Mesendoderm (in vitro differentiated cells): ENCODE results near the gene TOR4A.
A peak's percentile ranks its signal among the peaks of the same experiment; 100 is the strongest.

Experiments used
- DNase-seq: peaks from one replicate; pipeline ENCODE4 v3.0.0; 2013
- H2AK5ac ChIP-seq: 2 replicates; pipeline ENCODE4 v1.6.1; 2013; ENCODE audit warnings: low read length, inconsistent platforms
- H2BK120ac ChIP-seq: 2 replicates; pipeline ENCODE4 v1.6.1; 2013; ENCODE audit warnings: low read depth, mild to moderate bottlenecking, low read length, moderate library complexity, mixed read lengths
- H2BK15ac ChIP-seq: replicated peaks from 2 replicates; pipeline ENCODE4 v1.6.1; 2013; ENCODE audit warnings: low read depth, mild to moderate bottlenecking, moderate library complexity
- H2BK5ac ChIP-seq: 2 replicates; pipeline ENCODE4 v1.6.1; 2013; ENCODE audit warnings: low read length, inconsistent platforms
- H3K18ac ChIP-seq: 2 replicates; pipeline ENCODE4 v1.6.1; 2013; ENCODE audit warnings: mild to moderate bottlenecking, low read length, mixed read lengths
- H3K23ac ChIP-seq: one replicate; pipeline ENCODE4 v1.6.1; 2013; ENCODE audit warnings: low read length
- H3K27ac ChIP-seq: 2 replicates; pipeline ENCODE4 v1.5.1; 2013; ENCODE audit warnings: low read depth, mild to moderate bottlenecking, inconsistent platforms, low read length, moderate library complexity
- H3K27me3 ChIP-seq: 2 replicates; pipeline ENCODE4 v1.6.1; 2013; ENCODE audit warnings: low read length, control low read depth, mild to moderate bottlenecking, inconsistent platforms; ENCODE audit not compliant: insufficient read depth, poor library complexity
- H3K36me3 ChIP-seq: 2 replicates; pipeline ENCODE4 v1.6.1; 2013; ENCODE audit warnings: low read length, inconsistent platforms; ENCODE audit not compliant: control insufficient read depth, insufficient read depth
- H3K4ac ChIP-seq: one replicate; pipeline ENCODE4 v1.6.1; 2013; ENCODE audit warnings: low read depth, mild to moderate bottlenecking, low read length, moderate library complexity
- H3K4me1 ChIP-seq: 2 replicates; pipeline ENCODE4 v1.6.1; 2013; ENCODE audit warnings: low read depth, low read length, inconsistent platforms; ENCODE audit not compliant: control insufficient read depth
- H3K4me2 ChIP-seq: 2 replicates; pipeline ENCODE4 v1.6.1; 2013; ENCODE audit warnings: low read length
- H3K4me3 ChIP-seq: 2 replicates; pipeline ENCODE4 v1.5.1; 2013; ENCODE audit warnings: mild to moderate bottlenecking, low read length
- H3K56ac ChIP-seq: one replicate; pipeline ENCODE4 v1.6.1; 2013; ENCODE audit warnings: low read length
- H3K79me1 ChIP-seq: 2 replicates; pipeline ENCODE4 v1.6.1; 2013; ENCODE audit warnings: low read length, inconsistent platforms
- H3K79me2 ChIP-seq: 2 replicates; pipeline ENCODE4 v1.6.1; 2013; ENCODE audit warnings: mild to moderate bottlenecking, low read length; ENCODE audit not compliant: control insufficient read depth, insufficient read depth
- H3K9ac ChIP-seq: 2 replicates; pipeline ENCODE4 v1.6.1; 2013; ENCODE audit warnings: low read length, inconsistent platforms
- H4K5ac ChIP-seq: one replicate; pipeline ENCODE4 v1.6.1; 2013; ENCODE audit warnings: low read length
- H4K8ac ChIP-seq: one replicate; pipeline ENCODE4 v1.6.1; 2013; ENCODE audit warnings: low read depth, mild to moderate bottlenecking, control low read depth, low read length, moderate library complexity
- WGBS: extraction: QIAGEN DNeasy Blood & Tissue Kit; methylation state at CpG from one replicate; pipeline ENCODE4 v1.1.7; 2013; ENCODE audit warnings: low lambda C conversion rate, missing lambda C conversion rate; ENCODE audit not compliant: insufficient coverage; ENCODE audit errors: extremely low coverage; 5-methylcytosine and 5-hydroxymethylcytosine counted together

TOR4A gene

DNA sequence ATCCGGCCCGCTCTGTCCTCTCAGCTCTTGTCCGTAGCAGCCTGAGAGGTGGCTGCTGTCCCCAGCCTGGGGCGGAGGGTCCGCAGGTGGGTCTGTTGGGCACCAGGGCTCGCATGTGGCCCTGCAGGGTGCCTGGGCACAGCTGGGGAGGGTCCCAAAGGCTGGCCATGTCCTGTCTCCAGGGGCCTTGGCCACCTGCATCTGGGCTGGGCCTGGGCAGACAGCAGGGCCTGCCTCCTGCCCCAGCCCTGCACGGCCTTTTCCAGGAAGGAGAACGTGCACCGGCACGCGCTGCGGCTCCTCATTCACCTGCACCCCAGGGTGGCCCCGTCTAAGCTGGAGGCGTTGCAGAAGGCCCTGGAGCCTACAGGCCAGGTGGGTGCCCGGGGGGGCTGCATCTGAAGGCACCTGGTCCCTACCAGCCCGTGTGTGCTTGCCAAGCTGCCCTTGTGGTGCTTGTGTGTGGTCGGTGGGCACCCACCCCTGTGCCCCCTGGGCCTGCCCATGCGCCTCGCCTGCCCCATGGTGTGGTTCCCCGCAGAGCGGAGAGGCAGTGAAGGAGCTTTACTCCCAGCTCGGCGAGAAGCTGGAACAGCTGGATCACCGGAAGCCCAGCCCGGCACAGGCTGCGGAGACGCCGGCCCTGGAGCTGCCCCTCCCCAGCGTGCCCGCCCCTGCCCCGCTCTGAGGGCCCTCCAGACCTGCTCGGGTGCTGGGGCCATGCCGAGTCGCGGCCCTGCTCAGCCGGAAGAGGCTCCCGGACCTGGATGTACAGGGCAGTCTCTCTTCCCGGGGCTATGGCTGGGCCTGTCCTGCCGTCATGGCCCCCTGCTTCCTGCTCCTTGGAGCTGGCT lies 5.1 kb upstream of the TOR4A start:
- no CpG with 5 or more reads among the region's 39 CpGs for WGBS

DNA sequence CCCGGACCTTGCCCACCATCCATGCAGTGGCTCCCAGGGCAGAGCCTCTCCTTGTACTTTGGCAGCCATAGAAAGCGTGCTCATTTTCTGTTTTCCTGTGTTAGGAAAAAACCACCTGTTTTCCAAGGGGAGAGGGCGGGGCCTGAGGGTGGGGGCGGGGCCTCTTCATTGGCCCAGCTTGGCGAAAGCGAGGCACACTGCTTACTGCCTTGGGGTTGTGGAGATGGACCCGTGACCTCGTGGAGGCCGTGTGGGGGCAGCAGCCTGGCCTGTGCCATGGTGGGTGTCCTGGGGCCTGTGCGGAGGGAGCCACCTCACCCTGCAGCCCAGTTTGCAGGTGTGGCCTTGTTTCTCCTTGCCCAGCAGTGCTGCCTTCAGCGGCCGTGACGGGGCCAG lies 4.4 kb upstream of the TOR4A start:
- H3K18ac ChIP-seq: no peak overlapping the region
- H3K27me3 ChIP-seq: no peaks in the 10 kb centered on the region
- peaks cover 2% of the 10 kb centered on the region for H3K36me3 ChIP-seq
- H3K23ac ChIP-seq: no peak overlapping the region
- no peak for DNase-seq
- no peak overlapping the region for H2BK15ac ChIP-seq
- H3K4ac ChIP-seq: no peak overlapping the region
- H3K9ac ChIP-seq: no peak overlapping the region
- H4K5ac ChIP-seq: no peak overlapping the region
- no peak overlapping the region for H2AK5ac ChIP-seq
- H4K8ac ChIP-seq: no peak overlapping the region
- H3K4me1 ChIP-seq: peaks cover 7% of the 10 kb centered on the region
- no CpG with 5 or more reads among the region's 13 CpGs for WGBS
- peaks cover 5% of the 10 kb centered on the region for H3K79me1 ChIP-seq
- H3K4me2 ChIP-seq: no peak overlapping the region
- H3K4me3 ChIP-seq: no peak overlapping the region
- H2BK120ac ChIP-seq: no peak overlapping the region
- no peak overlapping the region for H3K56ac ChIP-seq
- no peaks in the 10 kb centered on the region for H3K79me2 ChIP-seq
- H2BK5ac ChIP-seq: no peak overlapping the region
- no peak overlapping the region for H3K27ac ChIP-seq

More for the DNA sequence above, 5.1 kb upstream of the TOR4A start:
- Histone ChIP-seq H3K79me2 (no peaks in the 10 kb centered on the region), H3K79me1 (peaks cover 5% of the 10 kb centered on the region), H3K4me1 (peaks cover 7% of the 10 kb centered on the region), H3K56ac (no peak overlapping the region), H4K5ac (no peak overlapping the region), H3K4me3 (no peak overlapping the region), H2BK120ac (no peak overlapping the region), H3K27me3 (no peaks in the 10 kb centered on the region), H3K36me3 (peaks cover 2% of the 10 kb centered on the region), H4K8ac (no peak overlapping the region), H2AK5ac (no peak overlapping the region), H3K9ac (no peak overlapping the region), H3K4me2 (no peak overlapping the region), H2BK5ac (no peak overlapping the region), H2BK15ac (no peak overlapping the region), H3K27ac (no peak overlapping the region), H3K4ac (no peak overlapping the region), H3K23ac (no peak overlapping the region), H3K18ac (no peak overlapping the region)
- DNase-seq: no peak

DNA sequence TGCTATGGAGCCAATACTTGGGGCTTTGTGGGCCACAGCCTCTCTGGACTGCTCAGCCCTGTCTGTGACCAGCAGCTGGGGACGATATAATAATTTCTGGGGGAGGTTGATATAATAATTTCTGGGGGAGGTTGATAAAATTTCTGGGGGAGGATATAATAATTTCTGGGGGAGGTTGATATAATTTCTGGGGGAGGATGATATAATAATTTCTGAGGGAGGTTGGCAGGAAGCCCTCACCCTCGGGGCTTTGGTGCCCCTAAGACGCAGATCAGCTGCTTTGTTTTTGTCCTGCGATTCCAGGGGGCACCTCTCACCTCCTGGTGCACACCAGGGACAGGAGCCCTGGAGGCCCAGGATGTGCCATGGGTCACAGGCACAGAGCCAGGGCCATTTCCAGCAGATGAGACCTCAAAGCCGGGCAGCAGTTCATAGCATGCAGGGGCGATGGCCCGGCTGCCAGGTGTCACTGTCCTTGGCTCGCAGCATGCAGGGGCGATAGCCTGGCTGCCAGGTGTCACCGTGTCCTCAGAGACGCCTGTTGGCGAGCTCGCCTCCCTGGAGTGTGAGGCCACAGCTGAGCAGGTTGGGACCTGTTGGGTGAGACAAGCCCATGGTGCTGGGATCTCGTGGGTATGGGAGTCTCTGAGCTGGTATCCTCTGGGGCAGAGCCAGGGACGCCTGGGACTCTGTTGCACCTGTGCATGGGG lies 3.8 kb upstream of the TOR4A start:
- H2AK5ac ChIP-seq: no peak overlapping the region
- no peak overlapping the region for H4K5ac ChIP-seq
- H3K79me2 ChIP-seq: no peaks in the 10 kb centered on the region
- H3K4me3 ChIP-seq: no peak overlapping the region
- peaks cover 1% of the 10 kb centered on the region for H3K36me3 ChIP-seq
- H3K4me1 ChIP-seq: peaks cover 7% of the 10 kb centered on the region
- no peak overlapping the region for H2BK5ac ChIP-seq
- H3K4me2 ChIP-seq: no peak overlapping the region
- no peak overlapping the region for H4K8ac ChIP-seq
- H3K79me1 ChIP-seq: peaks cover 4% of the 10 kb centered on the region
- no peak for DNase-seq
- H2BK15ac ChIP-seq: no peak overlapping the region
- H3K27ac ChIP-seq: no peak overlapping the region
- H3K9ac ChIP-seq: no peak overlapping the region
- no peak overlapping the region for H3K56ac ChIP-seq
- no peak overlapping the region for H3K23ac ChIP-seq
- no peaks in the 10 kb centered on the region for H3K27me3 ChIP-seq
- H3K4ac ChIP-seq: no peak overlapping the region
- no peak overlapping the region for H3K18ac ChIP-seq
- no peak overlapping the region for H2BK120ac ChIP-seq
- no CpG with 5 or more reads among the region's 15 CpGs for WGBS

DNA sequence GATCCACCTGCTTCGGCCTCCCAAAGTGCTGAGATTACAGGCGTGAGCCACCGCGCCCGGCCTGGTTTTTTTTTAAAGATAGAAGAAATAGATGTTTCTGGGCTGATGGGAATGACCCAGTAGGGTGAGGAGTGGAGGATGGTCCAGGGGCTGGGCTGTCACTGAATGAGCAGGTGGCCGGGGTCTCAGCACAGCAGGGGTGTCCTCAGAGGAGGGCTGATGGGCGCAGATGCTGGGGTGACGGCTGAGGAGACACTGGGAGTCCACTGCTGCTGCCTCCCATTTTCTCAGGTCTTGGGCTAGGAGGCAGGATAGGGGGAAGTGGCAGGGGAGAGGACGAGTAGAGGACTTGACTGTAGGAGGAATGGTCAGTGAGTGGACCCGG lies 2.3 kb upstream of the TOR4A start:
- Histone ChIP-seq H3K79me2 (no peaks in the 10 kb centered on the region), H3K4me2 (no peak overlapping the region), H2BK120ac (no peak overlapping the region), H4K8ac (no peak overlapping the region), H3K79me1 (peaks cover 3% of the 10 kb centered on the region), H3K4ac (no peak overlapping the region), H3K27ac (no peak overlapping the region), H2BK15ac (no peak overlapping the region), H3K56ac (no peak overlapping the region), H3K4me1 (peaks cover 7% of the 10 kb centered on the region), H4K5ac (no peak overlapping the region), H2AK5ac (no peak overlapping the region), H3K23ac (no peak overlapping the region), H2BK5ac (no peak overlapping the region), H3K4me3 (no peak overlapping the region), H3K9ac (no peak overlapping the region), H3K27me3 (no peaks in the 10 kb centered on the region), H3K36me3 (no peaks in the 10 kb centered on the region), H3K18ac (no peak overlapping the region)
- no CpG with 5 or more reads among the region's 10 CpGs for WGBS
- no peak for DNase-seq

DNA sequence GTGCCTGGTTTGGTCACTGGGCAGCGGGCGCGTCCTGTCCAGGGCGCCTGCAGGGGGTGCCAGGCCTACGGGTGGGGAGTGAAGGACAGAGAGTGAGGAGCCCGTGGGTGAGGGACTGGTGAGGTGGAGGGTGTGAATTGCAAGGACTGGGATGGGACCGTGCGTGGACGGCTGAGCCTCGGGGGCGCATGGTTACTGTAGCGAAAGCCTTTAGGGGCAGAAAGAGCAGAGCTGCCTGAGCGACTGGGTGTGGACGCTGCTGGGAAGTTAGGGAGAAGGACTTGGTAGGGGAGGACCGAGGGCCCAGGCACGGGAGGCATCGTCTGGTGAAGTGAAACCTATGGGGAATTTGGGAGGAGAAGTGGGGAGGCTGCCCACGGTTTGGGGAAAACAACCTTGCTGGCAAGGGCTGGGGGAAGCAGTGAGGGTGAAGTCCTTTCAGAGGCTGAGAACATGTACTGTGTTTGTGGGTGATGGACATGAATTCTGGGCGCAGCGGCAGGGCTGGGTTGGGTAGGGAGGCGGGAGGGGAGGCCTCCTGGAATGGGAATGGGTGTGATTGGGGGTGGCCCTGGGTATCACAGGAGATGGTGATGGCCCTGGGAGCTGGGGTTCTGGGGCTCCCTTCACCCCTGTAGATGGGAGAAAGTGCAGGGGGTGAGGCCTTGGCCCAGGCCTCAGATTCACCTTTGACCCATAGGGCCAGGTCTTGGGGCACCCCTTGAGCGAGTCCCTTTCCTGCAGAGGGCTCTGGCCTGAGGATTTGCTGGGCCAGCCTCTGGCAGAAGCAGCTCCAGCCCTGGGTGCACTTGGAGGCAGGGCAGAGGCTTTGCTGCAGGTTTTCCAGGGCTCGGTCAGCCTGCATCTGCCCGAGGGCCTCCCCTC lies 1.7 kb upstream of the TOR4A start:
- Histone ChIP-seq H4K5ac (no peak overlapping the region), H3K18ac (peak overlapping the region; percentile 2), H3K9ac (peak overlapping the region; percentile 88), H3K4me1 (peaks cover 7% of the 10 kb centered on the region), H3K4ac (no peak overlapping the region), H2BK120ac (no peak overlapping the region), H3K27ac (peak overlapping the region; percentile 81), H3K27me3 (no peaks in the 10 kb centered on the region), H2AK5ac (no peak overlapping the region), H3K23ac (no peak overlapping the region), H3K36me3 (no peaks in the 10 kb centered on the region), H3K4me2 (no peak overlapping the region), H3K56ac (peak overlapping the region; percentile 93), H3K4me3 (no peak overlapping the region), H4K8ac (no peak overlapping the region), H2BK15ac (no peak overlapping the region), H3K79me1 (peaks cover 3% of the 10 kb centered on the region), H3K79me2 (no peaks in the 10 kb centered on the region), H2BK5ac (no peak overlapping the region)
- no CpG with 5 or more reads among the region's 24 CpGs for WGBS
- DNase-seq: no peak
